OCI-LY1 (cell line): Measurements from ENCODE around the gene SEMA3D.

Experiments
- EZH2 ChIP-seq: fragments of 200-600 bp; sonication (generic), shearing (Covaris generic); IDR thresholded peaks from 2 replicates; pipeline ENCODE4 v1.8.0; 2017; ENCODE audit warnings: borderline replicate concordance, mixed run types, mild to moderate bottlenecking, antibody characterized with exemption, low read length, moderate library complexity, mixed read lengths
- TF ChIP-seq, protein P1 (sequence below): fragments of 200-600 bp; sonication (generic), shearing (Covaris generic); IDR thresholded peaks from 2 replicates; pipeline ENCODE4 v1.5.1; 2017; ENCODE audit warnings: mild to moderate bottlenecking, antibody characterized with exemption, low read length, moderate library complexity, mixed read lengths

GRCh38 chr7:85126383-85126782 lies 60.5 kb downstream of the SEMA3D start:
- TF ChIP-seq, protein P1, sequence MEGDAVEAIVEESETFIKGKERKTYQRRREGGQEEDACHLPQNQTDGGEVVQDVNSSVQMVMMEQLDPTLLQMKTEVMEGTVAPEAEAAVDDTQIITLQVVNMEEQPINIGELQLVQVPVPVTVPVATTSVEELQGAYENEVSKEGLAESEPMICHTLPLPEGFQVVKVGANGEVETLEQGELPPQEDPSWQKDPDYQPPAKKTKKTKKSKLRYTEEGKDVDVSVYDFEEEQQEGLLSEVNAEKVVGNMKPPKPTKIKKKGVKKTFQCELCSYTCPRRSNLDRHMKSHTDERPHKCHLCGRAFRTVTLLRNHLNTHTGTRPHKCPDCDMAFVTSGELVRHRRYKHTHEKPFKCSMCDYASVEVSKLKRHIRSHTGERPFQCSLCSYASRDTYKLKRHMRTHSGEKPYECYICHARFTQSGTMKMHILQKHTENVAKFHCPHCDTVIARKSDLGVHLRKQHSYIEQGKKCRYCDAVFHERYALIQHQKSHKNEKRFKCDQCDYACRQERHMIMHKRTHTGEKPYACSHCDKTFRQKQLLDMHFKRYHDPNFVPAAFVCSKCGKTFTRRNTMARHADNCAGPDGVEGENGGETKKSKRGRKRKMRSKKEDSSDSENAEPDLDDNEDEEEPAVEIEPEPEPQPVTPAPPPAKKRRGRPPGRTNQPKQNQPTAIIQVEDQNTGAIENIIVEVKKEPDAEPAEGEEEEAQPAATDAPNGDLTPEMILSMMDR = no peak
- no peak for TF ChIP-seq EZH2
